Measurements from ENCODE around the gene MMP25.

GRCh38 chr16:3060339-3061127, 14.2 kb downstream of the MMP25 start:
- no peak for TF ChIP-seq CTCF (IDR thresholded peaks at IDR 0.05; ENCODE audit: insufficient read depth, low read depth, low read length)
- TF ChIP-seq EZH2 (IDR thresholded peaks at IDR 0.05; ENCODE audit: insufficient read depth, low read length) = no peak
